GM23338 (cell line): Measurements from ENCODE around the gene SHANK1. TPM values are rescaled to one million over a fixed set of nuclear protein-coding genes. Genes with fewer than 3 reads are reported as not detected.
"Not testable (repeated sequence)": the region's sequence is repeated elsewhere in the genome, so short reads cannot be mapped to it uniquely, and the experiment has no call there.

ENCODE experiments used
- ATAC-seq: fragments of 200-7000 bp; cut with Tn5 transposase; 3 replicates; pipeline ENCODE4 v1.9.1; 2020
- DNase-seq: peaks from one replicate; pipeline ENCODE4 v3.0.0-alpha.2; 2015; ENCODE audit warnings: low spot score
- H2AFZ ChIP-seq: fragments of 200-600 bp; sonication (generic); 2 replicates; pipeline ENCODE4 v1.8.0; 2016; ENCODE audit warnings: antibody characterized with exemption, mild to moderate bottlenecking, moderate library complexity
- H3F3A ChIP-seq: fragments of 200-600 bp; sonication (generic); replicated peaks from 2 replicates; pipeline ENCODE4 v1.8.0; 2017; ENCODE audit warnings: antibody characterized with exemption, mixed run types, low read depth
- H3K27ac ChIP-seq: fragments of 200-600 bp; sonication (generic); 2 replicates; pipeline ENCODE4 v1.6.1; 2016; ENCODE audit warnings: low read depth
- H3K27me3 ChIP-seq: fragments of 200-600 bp; sonication (generic); 2 replicates; pipeline ENCODE4 v1.8.0; 2016; ENCODE audit warnings: mild to moderate bottlenecking, mixed run types, moderate library complexity; ENCODE audit not compliant: insufficient read depth
- H3K36me3 ChIP-seq: fragments of 200-600 bp; sonication (generic); 2 replicates; pipeline ENCODE4 v1.8.0; 2016; ENCODE audit warnings: mild to moderate bottlenecking; ENCODE audit not compliant: insufficient read depth
- H3K4me1 ChIP-seq: fragments of 200-600 bp; sonication (generic); 2 replicates; pipeline ENCODE4 v1.8.0; 2016; ENCODE audit warnings: mild to moderate bottlenecking, moderate library complexity; ENCODE audit not compliant: insufficient read depth
- H3K4me2 ChIP-seq: fragments of 200-600 bp; sonication (generic); 2 replicates; pipeline ENCODE4 v1.7.1; 2017; ENCODE audit warnings: mixed run types
- H3K4me3 ChIP-seq: fragments of 200-600 bp; sonication (generic); 2 replicates; pipeline ENCODE4 v1.6.1; 2016; ENCODE audit warnings: mixed run types
- H3K79me2 ChIP-seq: fragments of 200-600 bp; sonication (generic); replicated peaks from 2 replicates; pipeline ENCODE4 v1.8.0; 2017; ENCODE audit warnings: mild to moderate bottlenecking; ENCODE audit not compliant: insufficient read depth
- H3K9me2 ChIP-seq: fragments of 200-600 bp; sonication (generic); 2 replicates; pipeline ENCODE4 v1.8.0; 2017; ENCODE audit not compliant: insufficient read depth
- H4K20me1 ChIP-seq: fragments of 200-600 bp; sonication (generic); replicated peaks from 2 replicates; pipeline ENCODE4 v1.8.0; 2017; ENCODE audit warnings: mild to moderate bottlenecking; ENCODE audit not compliant: insufficient read depth
- H3K27ac Mint-ChIP-seq: 2 replicates; pipeline ENCODE4 v1.8.0; 2020; ENCODE audit warnings: inconsistent platforms, mild to moderate bottlenecking, moderate library complexity, mixed read lengths
- H3K27me3 Mint-ChIP-seq: 3 replicates; pipeline ENCODE4 v1.8.0; 2022; ENCODE audit warnings: low read depth, mild to moderate bottlenecking, moderate library complexity, mixed read lengths, inconsistent platforms; ENCODE audit not compliant: insufficient read depth, poor library complexity
- H3K36me3 Mint-ChIP-seq: 3 replicates; pipeline ENCODE4 v1.8.0; 2021; ENCODE audit warnings: low read depth, mild to moderate bottlenecking, inconsistent platforms, moderate library complexity, mixed read lengths
- H3K4me1 Mint-ChIP-seq: 3 replicates; pipeline ENCODE4 v1.8.0; 2020; ENCODE audit warnings: mild to moderate bottlenecking, inconsistent platforms, mixed read lengths
- H3K4me3 Mint-ChIP-seq: 3 replicates; pipeline ENCODE4 v1.8.0; 2021; ENCODE audit warnings: moderate library complexity, mild to moderate bottlenecking, inconsistent platforms, mixed read lengths
- H3K9me3 Mint-ChIP-seq: 3 replicates; pipeline ENCODE4 v1.8.0; 2020; ENCODE audit warnings: moderate library complexity, mild to moderate bottlenecking, inconsistent platforms, mixed read lengths
- polyA plus RNA-seq: library from polyadenylated mRNA; unstranded; fragments of >200 nt; fragmentation: Nextera tagmentation; extraction: Ambion mirVana; gene quantifications from 2 replicates; pipeline ENCODE4 v1.2.1, GENCODE V29; 2016
- total RNA-seq: library from RNA; depleted of rRNA; stranded (reverse); fragments of >200 nt; shearing (Covaris generic); gene quantifications from 2 replicates; pipeline ENCODE4 v1.2.3, GENCODE V29; 2014; rRNA removed

Gene SHANK1
- total and polyA plus RNA-seq, 2 experiments from 2014 or later = 0.23 to 4.1 TPM

GRCh38 chr19:50612504-50613404, 106.8 kb downstream of the SHANK1 start:
- H3K4me1 ChIP-seq, H3K4me2 ChIP-seq, H3K4me3 ChIP-seq, H3K4me1 Mint-ChIP-seq, H3K36me3 ChIP-seq, H4K20me1 ChIP-seq, H3K9me2 ChIP-seq, H2AFZ ChIP-seq, H3K27ac ChIP-seq, H3F3A ChIP-seq, H3K27me3 ChIP-seq, DNase-seq, ATAC-seq, H3K79me2 ChIP-seq, H3K27me3 Mint-ChIP-seq, H3K27ac Mint-ChIP-seq, H3K4me3 Mint-ChIP-seq: not testable (repeated sequence)
- Mint-ChIP-seq H3K9me3 (peaks cover 70% of the 10 kb centered on the region), H3K36me3 (peaks cover 21% of the 10 kb centered on the region)

Other genes with a start within 250 kb of the SHANK1 start
- gene EMC10, start 243.3 kb downstream of the SHANK1 start, total RNA-seq = 86.4 and 113 TPM in 2 replicates
- gene EMC10, start 243.3 kb downstream of the SHANK1 start, polyA plus RNA-seq = 24.8 and 28.2 TPM in 2 replicates
- gene GARIN5A, start 243.0 kb downstream of the SHANK1 start, total RNA-seq = 13.3 and 19.9 TPM in 2 replicates
- 24.2 and 25.0 TPM in 2 replicates for gene GARIN5A, start 243.0 kb downstream of the SHANK1 start, polyA plus RNA-seq
- gene JOSD2, start 208.6 kb downstream of the SHANK1 start, total RNA-seq = 1.2 and 5.8 TPM in 2 replicates
- gene JOSD2, start 208.6 kb downstream of the SHANK1 start, polyA plus RNA-seq = 3.3 and 4.1 TPM in 2 replicates
- gene ASPDH, start 205.9 kb downstream of the SHANK1 start, total RNA-seq = not detected in 2 replicates
- not detected in 2 replicates for gene ASPDH, start 205.9 kb downstream of the SHANK1 start, polyA plus RNA-seq
- 12.8 and 13.2 TPM in 2 replicates for gene LRRC4B, start 151.4 kb downstream of the SHANK1 start, total RNA-seq
- 2.0 and 2.2 TPM in 2 replicates for gene LRRC4B, start 151.4 kb downstream of the SHANK1 start, polyA plus RNA-seq
- gene SYT3, start 79.9 kb downstream of the SHANK1 start, total RNA-seq = 16.4 and 25.5 TPM in 2 replicates
- gene SYT3, start 79.9 kb downstream of the SHANK1 start, polyA plus RNA-seq = 9.5 and 10.0 TPM in 2 replicates
- 1.8 and 23.2 TPM in 2 replicates for gene C19orf81, start 70.4 kb downstream of the SHANK1 start, total RNA-seq
- gene C19orf81, start 70.4 kb downstream of the SHANK1 start, polyA plus RNA-seq = 54.3 and 67.9 TPM in 2 replicates
- gene CLEC11A, start 3.6 kb upstream of the SHANK1 start, total RNA-seq = 7.2 and 8.0 TPM in 2 replicates
- gene CLEC11A, start 3.6 kb upstream of the SHANK1 start, polyA plus RNA-seq = 15.5 and 18.5 TPM in 2 replicates
- not detected in 2 replicates for gene GPR32, start 50.7 kb upstream of the SHANK1 start, total RNA-seq
- not detected in 2 replicates for gene GPR32, start 50.7 kb upstream of the SHANK1 start, polyA plus RNA-seq
- gene ACP4, start 70.6 kb upstream of the SHANK1 start, total RNA-seq = not detected in 2 replicates
- gene ACP4, start 70.6 kb upstream of the SHANK1 start, polyA plus RNA-seq = not detected in 2 replicates
- 0.31 TPM in 1 of 2 replicates, not detected in the other for gene KLK1, start 104.0 kb upstream of the SHANK1 start, total RNA-seq
- 2.4 and 3.0 TPM in 2 replicates for gene KLK1, start 104.0 kb upstream of the SHANK1 start, polyA plus RNA-seq
- gene KLK15, start 113.8 kb upstream of the SHANK1 start, total RNA-seq = not detected in 2 replicates
- not detected in 2 replicates for gene KLK15, start 113.8 kb upstream of the SHANK1 start, polyA plus RNA-seq
- not detected in 2 replicates for gene KLK3, start 135.1 kb upstream of the SHANK1 start, total RNA-seq
- 0.14 and 0.19 TPM in 2 replicates for gene KLK3, start 135.1 kb upstream of the SHANK1 start, polyA plus RNA-seq
- gene KLK2, start 153.6 kb upstream of the SHANK1 start, total RNA-seq = 0.69 TPM in 1 of 2 replicates, not detected in the other
- gene KLK2, start 153.6 kb upstream of the SHANK1 start, polyA plus RNA-seq = 0.18 TPM in 1 of 2 replicates, not detected in the other
- gene KLK4, start 191.6 kb upstream of the SHANK1 start, total RNA-seq = 0.54 and 0.76 TPM in 2 replicates
- 1.8 and 2.2 TPM in 2 replicates for gene KLK4, start 191.6 kb upstream of the SHANK1 start, polyA plus RNA-seq
- 0.54 and 0.66 TPM in 2 replicates for gene KLK5, start 233.2 kb upstream of the SHANK1 start, total RNA-seq
- gene KLK5, start 233.2 kb upstream of the SHANK1 start, polyA plus RNA-seq = 0.77 TPM in 1 of 2 replicates, not detected in the other
- gene KLK6, start 249.8 kb upstream of the SHANK1 start, total RNA-seq = 0.39 and 0.56 TPM in 2 replicates
- 0.47 and 0.56 TPM in 2 replicates for gene KLK6, start 249.8 kb upstream of the SHANK1 start, polyA plus RNA-seq